ENCODE measurements around the gene NTSR2. TPM values are rescaled to one million over a fixed set of nuclear protein-coding genes. Genes with fewer than 3 reads are reported as not detected.

Gene NTSR2
- total RNA-seq, 1 experiment from 2014 or later: not detected

DNA sequence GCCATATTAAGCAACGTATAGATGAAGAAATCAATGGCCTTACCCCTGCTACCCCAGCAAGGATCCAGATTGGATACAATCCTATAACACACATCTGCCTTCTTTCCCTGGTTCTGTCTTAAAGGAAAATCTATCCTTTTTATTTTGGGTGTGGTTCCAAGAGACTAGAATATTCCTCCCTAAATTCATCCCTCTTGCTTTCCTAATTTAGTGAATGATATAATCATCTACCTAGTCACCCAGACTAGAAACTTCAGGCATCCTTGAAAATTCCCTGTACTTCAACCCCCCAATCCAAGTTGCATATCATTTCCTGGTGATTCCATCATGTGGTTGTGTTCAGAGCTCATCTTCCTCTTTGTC, 41.3 kb upstream of the NTSR2 start:
- Mint-ChIP-seq H3K27ac (no peak overlapping the region), H3K4me3 (no peak overlapping the region), H3K27me3 (ENCODE audit: low read depth) (no peaks in the 10 kb centered on the region), H3K9me3 (peaks cover 1% of the 10 kb centered on the region), H3K36me3 (no peaks in the 10 kb centered on the region; the same call in 1 of the 2 replicates), H3K4me1 (no peaks in the 10 kb centered on the region)
- ATAC-seq (no peak), DNase-seq (ENCODE audit: low spot score) (no peak)
- ChIA-PET POLR2A (no interaction called here), CTCF (no interaction called here)
- no peak for TF ChIP-seq HMGA2 (CRISPR knock-in tag; IDR thresholded peaks at IDR 0.05)
- TF ChIP-seq, protein P1, sequence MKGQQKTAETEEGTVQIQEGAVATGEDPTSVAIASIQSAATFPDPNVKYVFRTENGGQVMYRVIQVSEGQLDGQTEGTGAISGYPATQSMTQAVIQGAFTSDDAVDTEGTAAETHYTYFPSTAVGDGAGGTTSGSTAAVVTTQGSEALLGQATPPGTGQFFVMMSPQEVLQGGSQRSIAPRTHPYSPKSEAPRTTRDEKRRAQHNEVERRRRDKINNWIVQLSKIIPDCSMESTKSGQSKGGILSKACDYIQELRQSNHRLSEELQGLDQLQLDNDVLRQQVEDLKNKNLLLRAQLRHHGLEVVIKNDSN (CRISPR knock-in tag; IDR thresholded peaks at IDR 0.05): no peak
- TF ChIP-seq MXD4 (CRISPR knock-in tag; IDR thresholded peaks at IDR 0.05; ENCODE audit: borderline replicate concordance): no peak
- TF ChIP-seq ZNF121 (CRISPR knock-in tag; IDR thresholded peaks at IDR 0.05): no peak
- no peak for TF ChIP-seq RORB (CRISPR knock-in tag; IDR thresholded peaks at IDR 0.05)
- TF ChIP-seq, protein P2, sequence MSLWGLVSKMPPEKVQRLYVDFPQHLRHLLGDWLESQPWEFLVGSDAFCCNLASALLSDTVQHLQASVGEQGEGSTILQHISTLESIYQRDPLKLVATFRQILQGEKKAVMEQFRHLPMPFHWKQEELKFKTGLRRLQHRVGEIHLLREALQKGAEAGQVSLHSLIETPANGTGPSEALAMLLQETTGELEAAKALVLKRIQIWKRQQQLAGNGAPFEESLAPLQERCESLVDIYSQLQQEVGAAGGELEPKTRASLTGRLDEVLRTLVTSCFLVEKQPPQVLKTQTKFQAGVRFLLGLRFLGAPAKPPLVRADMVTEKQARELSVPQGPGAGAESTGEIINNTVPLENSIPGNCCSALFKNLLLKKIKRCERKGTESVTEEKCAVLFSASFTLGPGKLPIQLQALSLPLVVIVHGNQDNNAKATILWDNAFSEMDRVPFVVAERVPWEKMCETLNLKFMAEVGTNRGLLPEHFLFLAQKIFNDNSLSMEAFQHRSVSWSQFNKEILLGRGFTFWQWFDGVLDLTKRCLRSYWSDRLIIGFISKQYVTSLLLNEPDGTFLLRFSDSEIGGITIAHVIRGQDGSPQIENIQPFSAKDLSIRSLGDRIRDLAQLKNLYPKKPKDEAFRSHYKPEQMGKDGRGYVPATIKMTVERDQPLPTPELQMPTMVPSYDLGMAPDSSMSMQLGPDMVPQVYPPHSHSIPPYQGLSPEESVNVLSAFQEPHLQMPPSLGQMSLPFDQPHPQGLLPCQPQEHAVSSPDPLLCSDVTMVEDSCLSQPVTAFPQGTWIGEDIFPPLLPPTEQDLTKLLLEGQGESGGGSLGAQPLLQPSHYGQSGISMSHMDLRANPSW (CRISPR knock-in tag; conservative IDR thresholded peaks at IDR 0.05; ENCODE audit: low read depth): no peak
- TF ChIP-seq, protein P3, sequence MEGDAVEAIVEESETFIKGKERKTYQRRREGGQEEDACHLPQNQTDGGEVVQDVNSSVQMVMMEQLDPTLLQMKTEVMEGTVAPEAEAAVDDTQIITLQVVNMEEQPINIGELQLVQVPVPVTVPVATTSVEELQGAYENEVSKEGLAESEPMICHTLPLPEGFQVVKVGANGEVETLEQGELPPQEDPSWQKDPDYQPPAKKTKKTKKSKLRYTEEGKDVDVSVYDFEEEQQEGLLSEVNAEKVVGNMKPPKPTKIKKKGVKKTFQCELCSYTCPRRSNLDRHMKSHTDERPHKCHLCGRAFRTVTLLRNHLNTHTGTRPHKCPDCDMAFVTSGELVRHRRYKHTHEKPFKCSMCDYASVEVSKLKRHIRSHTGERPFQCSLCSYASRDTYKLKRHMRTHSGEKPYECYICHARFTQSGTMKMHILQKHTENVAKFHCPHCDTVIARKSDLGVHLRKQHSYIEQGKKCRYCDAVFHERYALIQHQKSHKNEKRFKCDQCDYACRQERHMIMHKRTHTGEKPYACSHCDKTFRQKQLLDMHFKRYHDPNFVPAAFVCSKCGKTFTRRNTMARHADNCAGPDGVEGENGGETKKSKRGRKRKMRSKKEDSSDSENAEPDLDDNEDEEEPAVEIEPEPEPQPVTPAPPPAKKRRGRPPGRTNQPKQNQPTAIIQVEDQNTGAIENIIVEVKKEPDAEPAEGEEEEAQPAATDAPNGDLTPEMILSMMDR (IDR thresholded peaks at IDR 0.05): no peak
- TF ChIP-seq KAT7 (CRISPR knock-in tag; IDR thresholded peaks at IDR 0.05; ENCODE audit: borderline replicate concordance): no peak
- no peak for TF ChIP-seq ZBTB21 (CRISPR knock-in tag; IDR thresholded peaks at IDR 0.05; ENCODE audit: borderline replicate concordance)
- TF ChIP-seq, protein P4, sequence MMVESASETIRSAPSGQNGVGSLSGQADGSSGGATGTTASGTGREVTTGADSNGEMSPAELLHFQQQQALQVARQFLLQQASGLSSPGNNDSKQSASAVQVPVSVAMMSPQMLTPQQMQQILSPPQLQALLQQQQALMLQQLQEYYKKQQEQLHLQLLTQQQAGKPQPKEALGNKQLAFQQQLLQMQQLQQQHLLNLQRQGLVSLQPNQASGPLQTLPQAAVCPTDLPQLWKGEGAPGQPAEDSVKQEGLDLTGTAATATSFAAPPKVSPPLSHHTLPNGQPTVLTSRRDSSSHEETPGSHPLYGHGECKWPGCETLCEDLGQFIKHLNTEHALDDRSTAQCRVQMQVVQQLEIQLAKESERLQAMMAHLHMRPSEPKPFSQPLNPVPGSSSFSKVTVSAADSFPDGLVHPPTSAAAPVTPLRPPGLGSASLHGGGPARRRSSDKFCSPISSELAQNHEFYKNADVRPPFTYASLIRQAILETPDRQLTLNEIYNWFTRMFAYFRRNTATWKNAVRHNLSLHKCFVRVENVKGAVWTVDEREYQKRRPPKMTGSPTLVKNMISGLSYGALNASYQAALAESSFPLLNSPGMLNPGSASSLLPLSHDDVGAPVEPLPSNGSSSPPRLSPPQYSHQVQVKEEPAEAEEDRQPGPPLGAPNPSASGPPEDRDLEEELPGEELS (CRISPR knock-in tag; IDR thresholded peaks at IDR 0.05): no peak
- TF ChIP-seq E2F5 (CRISPR knock-in tag; IDR thresholded peaks at IDR 0.05): no peak
- no peak for TF ChIP-seq NR2C2 (CRISPR knock-in tag; IDR thresholded peaks at IDR 0.05)
- no peak for TF ChIP-seq ZNF232 (CRISPR knock-in tag; IDR thresholded peaks at IDR 0.05)
- TF ChIP-seq ZNF219 (CRISPR knock-in tag; IDR thresholded peaks at IDR 0.05; ENCODE audit: borderline replicate concordance): no peak
- no peak for TF ChIP-seq CDX4 (CRISPR knock-in tag; IDR thresholded peaks at IDR 0.05; ENCODE audit: borderline replicate concordance)
- no peak for TF ChIP-seq PRRX2 (CRISPR knock-in tag; IDR thresholded peaks at IDR 0.05)
- TF ChIP-seq, protein P5, sequence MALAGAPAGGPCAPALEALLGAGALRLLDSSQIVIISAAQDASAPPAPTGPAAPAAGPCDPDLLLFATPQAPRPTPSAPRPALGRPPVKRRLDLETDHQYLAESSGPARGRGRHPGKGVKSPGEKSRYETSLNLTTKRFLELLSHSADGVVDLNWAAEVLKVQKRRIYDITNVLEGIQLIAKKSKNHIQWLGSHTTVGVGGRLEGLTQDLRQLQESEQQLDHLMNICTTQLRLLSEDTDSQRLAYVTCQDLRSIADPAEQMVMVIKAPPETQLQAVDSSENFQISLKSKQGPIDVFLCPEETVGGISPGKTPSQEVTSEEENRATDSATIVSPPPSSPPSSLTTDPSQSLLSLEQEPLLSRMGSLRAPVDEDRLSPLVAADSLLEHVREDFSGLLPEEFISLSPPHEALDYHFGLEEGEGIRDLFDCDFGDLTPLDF (CRISPR knock-in tag; IDR thresholded peaks at IDR 0.05): no peak

All from WTC11 (cell line).